GM23338 (cell line): ENCODE measurements around the gene DNAL1. TPM values are rescaled to one million over a fixed set of nuclear protein-coding genes. Genes with fewer than 3 reads are reported as not detected.
A peak's percentile ranks its signal among the peaks of the same experiment; 100 is the strongest.

Experiments
- ATAC-seq: fragments of 200-7000 bp; cut with Tn5 transposase; 3 replicates; pipeline ENCODE4 v1.9.1; 2020
- DNase-seq: peaks from one replicate; pipeline ENCODE4 v3.0.0-alpha.2; 2015; ENCODE audit warnings: low spot score
- H2AFZ ChIP-seq: fragments of 200-600 bp; sonication (generic); 2 replicates; pipeline ENCODE4 v1.8.0; 2016; ENCODE audit warnings: antibody characterized with exemption, mild to moderate bottlenecking, moderate library complexity
- H3F3A ChIP-seq: fragments of 200-600 bp; sonication (generic); replicated peaks from 2 replicates; pipeline ENCODE4 v1.8.0; 2017; ENCODE audit warnings: antibody characterized with exemption, mixed run types, low read depth
- H3K27ac ChIP-seq: fragments of 200-600 bp; sonication (generic); 2 replicates; pipeline ENCODE4 v1.6.1; 2016; ENCODE audit warnings: low read depth
- H3K27me3 ChIP-seq: fragments of 200-600 bp; sonication (generic); 2 replicates; pipeline ENCODE4 v1.8.0; 2016; ENCODE audit warnings: mild to moderate bottlenecking, mixed run types, moderate library complexity; ENCODE audit not compliant: insufficient read depth
- H3K36me3 ChIP-seq: fragments of 200-600 bp; sonication (generic); 2 replicates; pipeline ENCODE4 v1.8.0; 2016; ENCODE audit warnings: mild to moderate bottlenecking; ENCODE audit not compliant: insufficient read depth
- H3K4me1 ChIP-seq: fragments of 200-600 bp; sonication (generic); 2 replicates; pipeline ENCODE4 v1.8.0; 2016; ENCODE audit warnings: mild to moderate bottlenecking, moderate library complexity; ENCODE audit not compliant: insufficient read depth
- H3K4me2 ChIP-seq: fragments of 200-600 bp; sonication (generic); 2 replicates; pipeline ENCODE4 v1.7.1; 2017; ENCODE audit warnings: mixed run types
- H3K4me3 ChIP-seq: fragments of 200-600 bp; sonication (generic); 2 replicates; pipeline ENCODE4 v1.6.1; 2016; ENCODE audit warnings: mixed run types
- H3K79me2 ChIP-seq: fragments of 200-600 bp; sonication (generic); replicated peaks from 2 replicates; pipeline ENCODE4 v1.8.0; 2017; ENCODE audit warnings: mild to moderate bottlenecking; ENCODE audit not compliant: insufficient read depth
- H3K9me2 ChIP-seq: fragments of 200-600 bp; sonication (generic); 2 replicates; pipeline ENCODE4 v1.8.0; 2017; ENCODE audit not compliant: insufficient read depth
- H4K20me1 ChIP-seq: fragments of 200-600 bp; sonication (generic); replicated peaks from 2 replicates; pipeline ENCODE4 v1.8.0; 2017; ENCODE audit warnings: mild to moderate bottlenecking; ENCODE audit not compliant: insufficient read depth
- H3K27ac Mint-ChIP-seq: 2 replicates; pipeline ENCODE4 v1.8.0; 2020; ENCODE audit warnings: inconsistent platforms, mild to moderate bottlenecking, moderate library complexity, mixed read lengths
- H3K27me3 Mint-ChIP-seq: 3 replicates; pipeline ENCODE4 v1.8.0; 2022; ENCODE audit warnings: low read depth, mild to moderate bottlenecking, moderate library complexity, mixed read lengths, inconsistent platforms; ENCODE audit not compliant: insufficient read depth, poor library complexity
- H3K36me3 Mint-ChIP-seq: 3 replicates; pipeline ENCODE4 v1.8.0; 2021; ENCODE audit warnings: low read depth, mild to moderate bottlenecking, inconsistent platforms, moderate library complexity, mixed read lengths
- H3K4me1 Mint-ChIP-seq: 3 replicates; pipeline ENCODE4 v1.8.0; 2020; ENCODE audit warnings: mild to moderate bottlenecking, inconsistent platforms, mixed read lengths
- H3K4me3 Mint-ChIP-seq: 3 replicates; pipeline ENCODE4 v1.8.0; 2021; ENCODE audit warnings: moderate library complexity, mild to moderate bottlenecking, inconsistent platforms, mixed read lengths
- H3K9me3 Mint-ChIP-seq: 3 replicates; pipeline ENCODE4 v1.8.0; 2020; ENCODE audit warnings: moderate library complexity, mild to moderate bottlenecking, inconsistent platforms, mixed read lengths
- CREB1 ChIP-seq: fragments of 250-450 bp; sonication (Bioruptor Pico); IDR thresholded peaks from 2 replicates; pipeline ENCODE4 v1.5.0; 2020; ENCODE audit warnings: low read depth, mild to moderate bottlenecking, moderate library complexity
- CTCF ChIP-seq, 2 experiments: fragments of 200-600 bp in 1 of 2; sonication (generic) in 1 of 2; conservative IDR thresholded peaks; 2 replicates each; pipeline versions ENCODE4 v1.5.1 to v1.6.1; 2016 to 2017; ENCODE audit warnings: antibody characterized with exemption in 2 of 2, low read depth in 2 of 2, mild to moderate bottlenecking in 2 of 2, moderate library complexity in 1 of 2
- ETS1 ChIP-seq: IDR thresholded peaks from 2 replicates; pipeline ENCODE4 v1.6.1; 2016; ENCODE audit warnings: antibody characterized with exemption
- EZH2phosphoT487 ChIP-seq: fragments of 200-600 bp; sonication (generic); IDR thresholded peaks from one replicate; pipeline ENCODE4 v1.8.1; 2018; ENCODE audit warnings: antibody characterized with exemption; ENCODE audit not compliant: unreplicated experiment
- NANOG ChIP-seq: IDR thresholded peaks from 2 replicates; pipeline ENCODE4 v1.6.1; 2016; ENCODE audit warnings: antibody characterized with exemption, borderline replicate concordance
- POLR2AphosphoS5 ChIP-seq: IDR thresholded peaks from 2 replicates; pipeline ENCODE4 v1.6.1; 2016; ENCODE audit warnings: antibody characterized with exemption, low read depth
- REST ChIP-seq: IDR thresholded peaks from one replicate; pipeline ENCODE4 v1.6.1; 2018; ENCODE audit warnings: antibody characterized with exemption; ENCODE audit not compliant: unreplicated experiment
- STAT1 ChIP-seq: IDR thresholded peaks from one replicate; pipeline ENCODE4 v1.6.1; 2016; ENCODE audit warnings: antibody characterized with exemption; ENCODE audit not compliant: unreplicated experiment
- ZNF114 ChIP-seq: fragments of 250-450 bp; sonication (Bioruptor Pico); IDR thresholded peaks from 2 replicates; pipeline ENCODE4 v1.5.0; 2020; ENCODE audit warnings: mild to moderate bottlenecking, moderate library complexity
- ZNF331 ChIP-seq: fragments of 250-450 bp; sonication (Bioruptor Pico); IDR thresholded peaks from 2 replicates; pipeline ENCODE4 v1.5.0; 2020; ENCODE audit warnings: low read depth, mild to moderate bottlenecking, moderate library complexity
- ZNF462 ChIP-seq: fragments of 250-450 bp; sonication (Bioruptor Pico); IDR thresholded peaks from 2 replicates; pipeline ENCODE4 v1.5.0; 2020; ENCODE audit warnings: mild to moderate bottlenecking, moderate library complexity
- polyA plus RNA-seq: library from polyadenylated mRNA; unstranded; fragments of >200 nt; fragmentation: Nextera tagmentation; extraction: Ambion mirVana; gene quantifications from 2 replicates; pipeline ENCODE4 v1.2.1, GENCODE V29; 2016
- total RNA-seq: library from RNA; depleted of rRNA; stranded (reverse); fragments of >200 nt; shearing (Covaris generic); gene quantifications from 2 replicates; pipeline ENCODE4 v1.2.3, GENCODE V29; 2014

DNAL1 gene
- total and polyA plus RNA-seq, 2 experiments from 2014 or later: 7.6 to 29.3 TPM

DNA sequence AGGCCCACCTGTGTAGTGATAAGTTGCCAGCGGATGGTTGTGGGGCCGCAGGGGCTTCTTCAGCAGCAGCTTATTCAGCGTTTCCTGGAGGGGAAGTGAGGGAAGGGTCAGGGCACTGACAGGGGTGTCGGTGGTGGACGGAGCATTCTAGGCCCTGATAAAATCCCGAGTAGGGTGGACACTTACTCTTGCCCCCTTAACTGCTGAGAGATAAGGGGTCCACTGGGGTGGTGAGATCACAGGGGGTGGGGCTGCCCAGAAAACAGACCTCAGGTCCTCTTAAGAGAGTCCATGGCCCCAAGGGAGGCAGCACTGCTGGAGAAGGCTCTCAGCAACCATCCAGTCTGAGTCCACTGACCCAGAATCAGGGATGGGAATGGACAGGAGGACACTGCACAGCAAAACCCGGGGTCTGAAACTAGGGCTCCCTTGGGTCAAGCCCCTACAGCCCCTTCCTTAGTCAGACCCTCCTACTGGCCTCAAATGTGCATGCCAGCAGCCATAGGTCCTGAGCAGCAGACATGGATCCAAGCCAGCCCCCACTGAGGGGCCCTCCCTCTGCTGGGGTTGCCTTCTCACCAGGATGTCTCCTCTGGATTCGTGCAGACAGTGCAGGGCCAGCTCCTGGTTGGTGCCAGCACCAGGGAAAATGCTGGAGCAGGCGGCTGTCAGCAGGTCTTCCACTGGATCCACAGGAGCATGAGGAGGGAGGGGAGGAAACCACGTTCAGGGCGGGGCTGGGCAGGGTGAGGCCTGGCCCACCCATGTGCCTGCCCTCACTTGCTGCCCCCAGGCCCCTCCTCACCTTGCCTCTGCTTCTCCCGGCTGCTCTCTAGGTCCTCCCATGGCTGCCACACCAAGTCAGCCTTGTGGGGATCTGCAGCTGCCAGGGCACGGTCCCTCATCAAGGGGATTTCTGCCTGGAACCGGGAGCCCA is 81.5 kb downstream of the DNAL1 start:
- H3K27ac ChIP-seq: no peak overlapping the region
- H3K4me3 ChIP-seq: no peak overlapping the region
- no peaks in the 10 kb centered on the region for H4K20me1 ChIP-seq
- H2AFZ ChIP-seq: no peak overlapping the region
- H3K79me2 ChIP-seq: no peaks in the 10 kb centered on the region
- Mint-ChIP-seq H3K4me1 (peaks cover 43% of the 10 kb centered on the region), H3K36me3 (peaks cover 33% of the 10 kb centered on the region), H3K27me3 (peaks cover 13% of the 10 kb centered on the region), H3K4me3 (no peak overlapping the region), H3K9me3 (no peaks in the 10 kb centered on the region), H3K27ac (peak overlapping the region; percentile 70)
- H3K36me3 ChIP-seq: no peaks in the 10 kb centered on the region
- peaks cover 25% of the 10 kb centered on the region for H3K4me1 ChIP-seq
- H3K27me3 ChIP-seq: no peaks in the 10 kb centered on the region
- H3F3A ChIP-seq: peaks cover 6% of the 10 kb centered on the region; the same call in 1 of the 2 replicates
- no peak overlapping the region for H3K4me2 ChIP-seq
- DNase-seq (no peak), ATAC-seq (no peak)
- H3K9me2 ChIP-seq: no peaks in the 10 kb centered on the region
- TF ChIP-seq NANOG (no peak), CREB1 (no peak), ZNF114 (CRISPR knock-in tag) (no peak), CTCF (conservative IDR thresholded peaks at IDR 0.05; ENCODE audit: low read depth in 2 of 2) (no peak), ETS1 (no peak), POLR2AphosphoS5 (no peak), REST (no peak), STAT1 (no peak), EZH2phosphoT487 (no peak), ZNF331 (CRISPR knock-in tag) (no peak), ZNF462 (CRISPR knock-in tag) (no peak)
